Astrocyte (in vitro differentiated cells and primary cell): Measurements from ENCODE around the gene VEZT. TPM values are rescaled to one million over a fixed set of nuclear protein-coding genes. Genes with fewer than 3 reads are reported as not detected.
"Not testable (repeated sequence)": the region's sequence is repeated elsewhere in the genome, so short reads cannot be mapped to it uniquely, and the experiment has no call there.

Experiments used
- DNase-seq: peaks from one replicate; pipeline ENCODE4 v3.0.0-alpha.2; 2010; ENCODE audit warnings: low read depth
- FAIRE-seq: peaks from 2 replicates; lab custom pipeline; 2011; peaks lifted over from hg19 to GRCh38; lab: Jason Lieb, UNC
- H2AFZ ChIP-seq: 2 replicates; pipeline ENCODE4 v1.6.0; 2012; ENCODE audit warnings: low read depth, low read length, inconsistent platforms
- H3K27ac ChIP-seq: 2 replicates; pipeline ENCODE4 v1.5.1; 2011; ENCODE audit warnings: low read depth, low read length, inconsistent platforms
- H3K27me3 ChIP-seq: 2 replicates; pipeline ENCODE4 v1.6.0; 2011; ENCODE audit warnings: low read length, inconsistent platforms; ENCODE audit not compliant: insufficient read depth
- H3K36me3 ChIP-seq: 2 replicates; pipeline ENCODE4 v1.5.1; 2011; ENCODE audit warnings: low read length, inconsistent platforms; ENCODE audit not compliant: insufficient read depth
- H3K4me1 ChIP-seq: 2 replicates; pipeline ENCODE4 v1.5.1; 2011; ENCODE audit warnings: low read length, inconsistent platforms; ENCODE audit not compliant: insufficient read depth
- H3K4me2 ChIP-seq: 2 replicates; pipeline ENCODE4 v1.6.0; 2012; ENCODE audit warnings: low read length, inconsistent platforms
- H3K4me3 ChIP-seq: 2 replicates; pipeline ENCODE4 v1.5.1; 2011; ENCODE audit warnings: low read depth, mild to moderate bottlenecking, low read length, inconsistent platforms; ENCODE audit not compliant: insufficient read depth
- H3K79me2 ChIP-seq: 2 replicates; pipeline ENCODE4 v1.6.0; 2012; ENCODE audit warnings: mild to moderate bottlenecking, low read length, inconsistent platforms; ENCODE audit not compliant: insufficient read depth
- H3K9ac ChIP-seq: 2 replicates; pipeline ENCODE4 v1.6.0; 2012; ENCODE audit warnings: mild to moderate bottlenecking, low read length, inconsistent platforms
- H3K9me3 ChIP-seq: 2 replicates; pipeline ENCODE4 v1.5.1; 2012; ENCODE audit warnings: low read depth, mild to moderate bottlenecking, low read length, inconsistent platforms; ENCODE audit not compliant: insufficient read depth
- H4K20me1 ChIP-seq: 2 replicates; pipeline ENCODE4 v1.6.0; 2012; ENCODE audit warnings: low read length, inconsistent platforms; ENCODE audit not compliant: insufficient read depth
- H3K27ac Mint-ChIP-seq: one replicate; pipeline ENCODE4 v1.8.0; 2021; ENCODE audit warnings: mild to moderate bottlenecking, mixed read lengths; ENCODE audit not compliant: unreplicated experiment
- H3K27me3 Mint-ChIP-seq: one replicate; pipeline ENCODE4 v1.8.0; 2021; ENCODE audit warnings: low read depth, mixed read lengths; ENCODE audit not compliant: unreplicated experiment
- H3K36me3 Mint-ChIP-seq: one replicate; pipeline ENCODE4 v1.8.0; 2021; ENCODE audit warnings: low read depth, mixed read lengths; ENCODE audit not compliant: unreplicated experiment
- H3K4me1 Mint-ChIP-seq: one replicate; pipeline ENCODE4 v1.8.0; 2021; ENCODE audit warnings: low read depth, mixed read lengths; ENCODE audit not compliant: unreplicated experiment
- H3K4me3 Mint-ChIP-seq: one replicate; pipeline ENCODE4 v1.8.0; 2021; ENCODE audit warnings: mild to moderate bottlenecking, moderate library complexity, mixed read lengths; ENCODE audit not compliant: unreplicated experiment
- H3K9me3 Mint-ChIP-seq: one replicate; pipeline ENCODE4 v1.8.0; 2021; ENCODE audit warnings: mild to moderate bottlenecking, mixed read lengths; ENCODE audit not compliant: unreplicated experiment
- EZH2 ChIP-seq: IDR thresholded peaks from 2 replicates; pipeline ENCODE4 v1.6.1; 2012; ENCODE audit warnings: mild to moderate bottlenecking, low read length, inconsistent platforms; ENCODE audit not compliant: insufficient read depth
- total RNA-seq: library from RNA; stranded (reverse); gene quantifications from 2 replicates; pipeline ENCODE4 v1.2.1, GENCODE V29; 2021
- TF ChIP-seq, protein P1 (sequence below): IDR thresholded peaks from 2 replicates; pipeline ENCODE4 v1.5.1; 2011; ENCODE audit warnings: low read depth, mild to moderate bottlenecking, inconsistent platforms, low read length, moderate library complexity; ENCODE audit not compliant: insufficient read depth

VEZT gene
- total RNA-seq, 1 donor from 2014 or later = 106 TPM

DNA sequence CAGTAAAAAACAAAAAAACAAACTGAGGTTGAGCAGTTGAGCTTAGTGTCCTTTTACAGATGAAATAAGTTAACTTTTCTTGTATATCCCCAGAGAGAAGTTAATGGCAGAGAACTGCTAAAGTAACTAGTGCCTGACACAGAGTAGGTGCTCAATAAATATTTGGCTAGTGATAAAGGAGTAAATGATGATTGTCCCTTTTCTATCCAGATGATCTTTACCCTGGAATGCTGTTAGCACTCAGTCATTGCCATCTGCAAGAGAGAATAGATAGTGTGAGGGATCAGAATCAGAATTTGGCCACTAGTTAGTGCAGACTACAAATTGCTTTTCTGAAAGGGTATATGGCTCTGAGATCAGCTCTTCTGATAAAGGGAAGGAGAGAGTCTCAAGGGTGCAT lies 21.6 kb downstream of the VEZT start:
- Mint-ChIP-seq H3K36me3 (peaks cover 9% of the 10 kb centered on the region), H3K27me3 (no peaks in the 10 kb centered on the region), H3K4me3 (no peak overlapping the region), H3K4me1 (peaks cover 3% of the 10 kb centered on the region), H3K9me3 (no peaks in the 10 kb centered on the region), H3K27ac (no peak overlapping the region)
- Histone ChIP-seq H3K79me2 (peaks cover 74% of the 10 kb centered on the region), H3K4me1 (no peaks in the 10 kb centered on the region), H3K9ac (no peak overlapping the region), H3K9me3 (no peaks in the 10 kb centered on the region), H3K4me3 (no peak overlapping the region), H3K27ac (no peak overlapping the region), H3K4me2 (no peak overlapping the region), H2AFZ (no peak overlapping the region), H4K20me1 (peaks cover 56% of the 10 kb centered on the region), H3K27me3 (no peaks in the 10 kb centered on the region), H3K36me3 (no peaks in the 10 kb centered on the region)
- no peak for FAIRE-seq
- TF ChIP-seq, protein P1, sequence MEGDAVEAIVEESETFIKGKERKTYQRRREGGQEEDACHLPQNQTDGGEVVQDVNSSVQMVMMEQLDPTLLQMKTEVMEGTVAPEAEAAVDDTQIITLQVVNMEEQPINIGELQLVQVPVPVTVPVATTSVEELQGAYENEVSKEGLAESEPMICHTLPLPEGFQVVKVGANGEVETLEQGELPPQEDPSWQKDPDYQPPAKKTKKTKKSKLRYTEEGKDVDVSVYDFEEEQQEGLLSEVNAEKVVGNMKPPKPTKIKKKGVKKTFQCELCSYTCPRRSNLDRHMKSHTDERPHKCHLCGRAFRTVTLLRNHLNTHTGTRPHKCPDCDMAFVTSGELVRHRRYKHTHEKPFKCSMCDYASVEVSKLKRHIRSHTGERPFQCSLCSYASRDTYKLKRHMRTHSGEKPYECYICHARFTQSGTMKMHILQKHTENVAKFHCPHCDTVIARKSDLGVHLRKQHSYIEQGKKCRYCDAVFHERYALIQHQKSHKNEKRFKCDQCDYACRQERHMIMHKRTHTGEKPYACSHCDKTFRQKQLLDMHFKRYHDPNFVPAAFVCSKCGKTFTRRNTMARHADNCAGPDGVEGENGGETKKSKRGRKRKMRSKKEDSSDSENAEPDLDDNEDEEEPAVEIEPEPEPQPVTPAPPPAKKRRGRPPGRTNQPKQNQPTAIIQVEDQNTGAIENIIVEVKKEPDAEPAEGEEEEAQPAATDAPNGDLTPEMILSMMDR = no peak
- no peak for TF ChIP-seq EZH2
- DNase-seq = no peak

- not testable (repeated sequence) for H3K9me3 ChIP-seq, H3K9ac ChIP-seq, H3K4me1 ChIP-seq, H3K4me3 ChIP-seq, H3K27ac ChIP-seq, H3K27ac Mint-ChIP-seq, H3K4me2 ChIP-seq, H3K27me3 ChIP-seq, H3K9me3 Mint-ChIP-seq, H3K4me1 Mint-ChIP-seq, H3K27me3 Mint-ChIP-seq, FAIRE-seq, H2AFZ ChIP-seq, H3K4me3 Mint-ChIP-seq, DNase-seq, H3K36me3 ChIP-seq
- Histone ChIP-seq H4K20me1 (peaks cover 62% of the 10 kb centered on the region), H3K79me2 (peaks cover 80% of the 10 kb centered on the region)
- H3K36me3 Mint-ChIP-seq = peaks cover 11% of the 10 kb centered on the region
These were observed 22.2 kb downstream of the VEZT start for GRCh38 chr12:95239835-95240234.

DNA sequence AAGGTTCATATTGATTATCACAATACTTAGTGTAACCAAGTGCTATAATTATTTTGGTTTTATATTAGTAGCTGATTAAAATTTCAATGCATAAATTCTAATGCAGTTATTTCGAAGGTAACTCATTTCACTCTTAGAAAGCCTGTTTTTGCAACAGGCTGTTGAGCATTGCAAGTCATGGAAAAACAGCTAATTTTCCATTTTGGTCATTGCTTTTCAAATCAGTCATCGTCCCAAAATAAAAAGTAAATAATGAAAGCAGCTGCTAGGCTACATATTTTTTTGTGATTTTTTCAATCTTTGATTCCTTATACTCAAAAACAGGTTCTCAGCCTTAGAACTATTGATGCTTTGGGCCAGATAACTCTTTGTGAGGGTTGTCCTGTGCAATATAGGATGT lies 22.9 kb downstream of the VEZT start:
- Mint-ChIP-seq H3K27me3 (no peaks in the 10 kb centered on the region), H3K27ac (no peak overlapping the region), H3K4me3 (no peak overlapping the region), H3K4me1 (peaks cover 3% of the 10 kb centered on the region), H3K36me3 (peaks cover 11% of the 10 kb centered on the region), H3K9me3 (no peaks in the 10 kb centered on the region)
- FAIRE-seq (no peak), DNase-seq (no peak)
- Histone ChIP-seq H2AFZ (no peak overlapping the region), H3K36me3 (no peaks in the 10 kb centered on the region), H3K79me2 (peaks cover 84% of the 10 kb centered on the region), H3K27me3 (no peaks in the 10 kb centered on the region), H3K4me3 (no peak overlapping the region), H3K4me2 (no peak overlapping the region), H3K27ac (no peak overlapping the region), H4K20me1 (peaks cover 68% of the 10 kb centered on the region), H3K9ac (no peak overlapping the region), H3K9me3 (no peaks in the 10 kb centered on the region), H3K4me1 (no peaks in the 10 kb centered on the region)
- no peak for TF ChIP-seq EZH2
- TF ChIP-seq, protein P1 = no peak

GRCh38 chr12:95241138-95241537 lies 23.5 kb downstream of the VEZT start:
- not testable (repeated sequence) for H3K9ac ChIP-seq, DNase-seq, H3K9me3 Mint-ChIP-seq, H3K4me3 Mint-ChIP-seq, H3K27ac ChIP-seq, H3K27me3 Mint-ChIP-seq, H3K4me1 Mint-ChIP-seq, H3K9me3 ChIP-seq, H3K36me3 ChIP-seq, FAIRE-seq, H3K4me2 ChIP-seq, H3K4me1 ChIP-seq, H2AFZ ChIP-seq, H3K4me3 ChIP-seq, H3K27ac Mint-ChIP-seq, H3K27me3 ChIP-seq
- Histone ChIP-seq H4K20me1 (peaks cover 74% of the 10 kb centered on the region), H3K79me2 (peaks cover 87% of the 10 kb centered on the region)
- peaks cover 11% of the 10 kb centered on the region for H3K36me3 Mint-ChIP-seq
